C4-2B (cell line): ENCODE results near the gene SYT7.

Experiments
- H3K27ac ChIP-seq: fragments of 450-650 bp; 2 replicates; pipeline ENCODE4 v1.5.1; 2017
- ZFX ChIP-seq: fragments of 450-650 bp; IDR thresholded peaks from 2 replicates; pipeline ENCODE4 v1.6.1; 2017
- TF ChIP-seq, protein P1 (sequence below): fragments of 450-650 bp; conservative IDR thresholded peaks from 2 replicates; pipeline ENCODE4 v1.5.1; 2017; ENCODE audit warnings: mild to moderate bottlenecking

The SYT7 gene

DNA sequence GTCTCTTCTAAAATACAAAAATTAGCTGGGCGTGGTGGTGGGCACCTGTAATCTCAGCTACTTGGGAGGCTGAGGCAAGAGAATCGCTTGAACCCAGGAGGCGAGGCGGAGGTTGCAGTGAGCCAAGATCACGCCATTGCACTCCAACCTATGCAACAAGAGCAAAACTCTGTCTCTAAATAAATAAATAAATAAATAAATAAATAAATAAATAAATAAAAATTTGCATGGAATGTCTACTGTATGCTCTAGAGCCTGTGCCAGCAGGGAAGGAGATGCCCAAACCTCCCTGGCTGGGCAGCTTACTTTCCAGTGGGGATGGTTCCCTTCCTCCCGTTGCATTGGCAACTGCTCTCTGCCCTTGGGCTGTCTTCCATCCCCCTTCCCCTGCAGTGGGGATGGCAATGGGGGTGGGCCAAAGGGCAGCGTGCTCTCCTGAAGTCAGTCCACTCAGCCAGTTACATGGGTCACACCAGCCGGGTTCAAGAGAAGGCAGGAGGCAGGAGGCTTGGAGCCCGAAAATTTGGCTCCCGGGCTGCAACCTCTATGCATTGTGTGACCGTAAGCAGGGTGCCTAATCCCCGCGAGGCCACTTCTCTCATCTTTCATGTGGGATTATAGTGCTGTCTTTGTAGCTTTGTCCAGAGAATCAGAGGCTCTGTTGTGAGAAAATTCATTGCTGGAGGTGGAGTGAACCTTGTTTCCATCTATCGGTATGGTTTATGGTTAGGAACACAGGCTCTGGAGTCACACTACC is 73.7 kb downstream of the SYT7 start:
- no peak overlapping the region for H3K27ac ChIP-seq
- no peak for TF ChIP-seq ZFX
- TF ChIP-seq, protein P1, sequence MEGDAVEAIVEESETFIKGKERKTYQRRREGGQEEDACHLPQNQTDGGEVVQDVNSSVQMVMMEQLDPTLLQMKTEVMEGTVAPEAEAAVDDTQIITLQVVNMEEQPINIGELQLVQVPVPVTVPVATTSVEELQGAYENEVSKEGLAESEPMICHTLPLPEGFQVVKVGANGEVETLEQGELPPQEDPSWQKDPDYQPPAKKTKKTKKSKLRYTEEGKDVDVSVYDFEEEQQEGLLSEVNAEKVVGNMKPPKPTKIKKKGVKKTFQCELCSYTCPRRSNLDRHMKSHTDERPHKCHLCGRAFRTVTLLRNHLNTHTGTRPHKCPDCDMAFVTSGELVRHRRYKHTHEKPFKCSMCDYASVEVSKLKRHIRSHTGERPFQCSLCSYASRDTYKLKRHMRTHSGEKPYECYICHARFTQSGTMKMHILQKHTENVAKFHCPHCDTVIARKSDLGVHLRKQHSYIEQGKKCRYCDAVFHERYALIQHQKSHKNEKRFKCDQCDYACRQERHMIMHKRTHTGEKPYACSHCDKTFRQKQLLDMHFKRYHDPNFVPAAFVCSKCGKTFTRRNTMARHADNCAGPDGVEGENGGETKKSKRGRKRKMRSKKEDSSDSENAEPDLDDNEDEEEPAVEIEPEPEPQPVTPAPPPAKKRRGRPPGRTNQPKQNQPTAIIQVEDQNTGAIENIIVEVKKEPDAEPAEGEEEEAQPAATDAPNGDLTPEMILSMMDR, result no peak

GRCh38 chr11:61505640-61506155 is 75.2 kb downstream of the SYT7 start:
- no peak overlapping the region for H3K27ac ChIP-seq
- TF ChIP-seq ZFX, result no peak
- TF ChIP-seq, protein P1, result no peak

GRCh38 chr11:61505106-61505505 is 75.8 kb downstream of the SYT7 start:
- TF ChIP-seq ZFX, result no peak
- TF ChIP-seq, protein P1, result no peak
- no peak overlapping the region for H3K27ac ChIP-seq

DNA sequence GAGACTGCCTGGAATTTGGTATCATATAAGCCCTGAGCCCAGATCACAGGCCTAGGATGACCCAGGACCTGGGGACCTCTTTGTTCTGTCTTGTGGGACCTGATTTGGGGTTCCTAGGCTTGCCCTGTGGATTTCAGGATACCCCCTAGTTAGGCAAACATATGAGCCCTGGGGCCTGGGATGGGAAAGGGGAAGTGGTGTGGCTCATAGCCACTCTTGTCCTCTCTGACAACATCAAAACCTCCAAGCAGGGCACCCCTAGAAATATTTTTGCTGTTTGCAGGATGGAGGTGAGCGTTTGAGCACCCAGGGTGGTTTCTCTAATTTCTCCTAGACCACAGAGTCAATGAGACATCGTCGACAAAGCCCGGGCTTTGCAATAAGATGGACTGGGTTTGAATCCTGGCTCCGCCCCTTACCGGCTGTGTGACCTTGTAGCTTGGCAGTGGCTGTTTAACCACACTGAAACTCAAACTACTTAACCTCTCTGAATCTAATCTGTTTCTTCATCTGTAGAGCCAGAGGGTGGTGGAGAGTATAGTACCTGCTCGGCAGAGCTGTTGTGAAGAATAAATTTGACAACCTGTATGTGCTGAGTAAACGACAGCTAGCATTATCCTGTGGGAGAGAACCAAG is 77.6 kb downstream of the SYT7 start:
- no peak for TF ChIP-seq ZFX
- TF ChIP-seq, protein P1, result no peak

DNA sequence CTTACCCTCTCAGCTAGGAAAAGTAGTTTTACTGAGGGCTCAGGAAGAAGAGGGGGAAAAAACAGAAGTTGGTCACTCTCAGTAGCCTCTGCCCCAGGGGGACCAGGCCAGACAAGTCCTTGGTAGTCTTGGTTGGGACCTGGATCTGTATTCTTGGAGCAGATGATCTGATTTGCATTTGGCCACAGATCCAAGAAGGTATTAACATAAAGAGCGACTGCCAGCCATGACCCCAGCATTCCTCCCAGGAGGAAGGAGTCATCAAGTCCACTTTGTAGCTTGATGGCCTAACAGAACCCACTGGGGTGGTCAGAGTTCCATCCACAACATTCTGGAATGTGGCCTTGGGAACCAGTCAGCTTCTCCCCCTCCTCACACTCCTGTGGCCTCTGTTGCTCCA is 78.4 kb downstream of the SYT7 start:
- no peak for TF ChIP-seq ZFX
- TF ChIP-seq, protein P1, result no peak

More for the DNA sequence above, 77.6 kb downstream of the SYT7 start:
- H3K27ac ChIP-seq, result no peak overlapping the region

GRCh38 chr11:61499816-61500491 is 80.9 kb downstream of the SYT7 start:
- TF ChIP-seq, protein P1, result no peak
- no peak for TF ChIP-seq ZFX

More for the DNA sequence above, 78.4 kb downstream of the SYT7 start:
- H3K27ac ChIP-seq, result no peak overlapping the region

More at GRCh38 chr11:61499816-61500491, 80.9 kb downstream of the SYT7 start:
- no peak overlapping the region for H3K27ac ChIP-seq
